Measurements from ENCODE around the gene SUDS3.

Gene SUDS3

DNA sequence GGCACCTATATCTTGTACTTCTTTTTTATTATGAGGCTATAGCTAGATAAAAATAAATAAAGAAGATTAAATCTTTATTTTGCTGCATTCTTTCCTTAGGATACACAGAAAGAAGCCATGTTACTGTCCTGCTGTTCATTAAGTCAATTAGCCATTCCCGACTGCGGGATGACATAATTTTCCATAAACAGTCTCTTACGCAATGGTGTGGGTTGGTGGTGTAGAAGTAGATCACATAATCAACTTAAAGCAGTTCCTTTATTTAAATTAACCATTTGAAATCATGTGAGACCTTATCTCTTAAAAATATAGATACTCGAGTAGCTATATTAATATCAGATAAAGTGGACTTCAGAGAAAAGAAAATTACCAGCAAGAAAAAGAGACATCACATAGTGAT is 43.8 kb upstream of the SUDS3 start:
- Histone ChIP-seq H3K36me3 (ENCODE audit: control insufficient read depth, insufficient read depth, low read length) (no peaks in the 10 kb centered on the region), H3K4me3 (replicated peaks; ENCODE audit: low read depth, low read length) (no peak overlapping the region), H3K27me3 (replicated peaks; ENCODE audit: control insufficient read depth, insufficient read depth, low read length) (no peaks in the 10 kb centered on the region)
- DNase-seq (ENCODE audit: extremely low read depth, insufficient read length): no peak
- TF ChIP-seq, protein P1, sequence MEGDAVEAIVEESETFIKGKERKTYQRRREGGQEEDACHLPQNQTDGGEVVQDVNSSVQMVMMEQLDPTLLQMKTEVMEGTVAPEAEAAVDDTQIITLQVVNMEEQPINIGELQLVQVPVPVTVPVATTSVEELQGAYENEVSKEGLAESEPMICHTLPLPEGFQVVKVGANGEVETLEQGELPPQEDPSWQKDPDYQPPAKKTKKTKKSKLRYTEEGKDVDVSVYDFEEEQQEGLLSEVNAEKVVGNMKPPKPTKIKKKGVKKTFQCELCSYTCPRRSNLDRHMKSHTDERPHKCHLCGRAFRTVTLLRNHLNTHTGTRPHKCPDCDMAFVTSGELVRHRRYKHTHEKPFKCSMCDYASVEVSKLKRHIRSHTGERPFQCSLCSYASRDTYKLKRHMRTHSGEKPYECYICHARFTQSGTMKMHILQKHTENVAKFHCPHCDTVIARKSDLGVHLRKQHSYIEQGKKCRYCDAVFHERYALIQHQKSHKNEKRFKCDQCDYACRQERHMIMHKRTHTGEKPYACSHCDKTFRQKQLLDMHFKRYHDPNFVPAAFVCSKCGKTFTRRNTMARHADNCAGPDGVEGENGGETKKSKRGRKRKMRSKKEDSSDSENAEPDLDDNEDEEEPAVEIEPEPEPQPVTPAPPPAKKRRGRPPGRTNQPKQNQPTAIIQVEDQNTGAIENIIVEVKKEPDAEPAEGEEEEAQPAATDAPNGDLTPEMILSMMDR (IDR thresholded peaks at IDR 0.05; ENCODE audit: insufficient read depth, low read length, poor library complexity, severe bottlenecking): no peak

DNA sequence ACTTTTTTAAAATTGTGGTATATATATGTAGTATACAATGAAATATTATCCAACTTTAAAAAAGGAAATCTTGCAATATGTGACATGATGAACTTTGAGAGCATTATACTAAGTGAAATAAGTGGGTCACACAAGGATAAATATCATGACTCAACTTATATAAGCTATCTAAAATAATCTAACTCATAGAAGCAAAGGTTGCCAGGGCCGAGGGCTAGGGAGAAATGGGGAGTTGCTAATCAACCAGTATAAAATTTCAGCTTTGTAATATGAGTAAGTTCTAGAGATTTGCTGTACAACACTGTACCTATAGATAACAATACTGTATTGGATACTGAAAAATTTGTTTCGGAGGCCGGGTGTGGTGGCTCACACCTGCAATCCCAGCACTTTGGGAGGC is 42.1 kb upstream of the SUDS3 start:
- Histone ChIP-seq H3K27me3 (replicated peaks; ENCODE audit: control insufficient read depth, insufficient read depth, low read length) (no peaks in the 10 kb centered on the region), H3K36me3 (ENCODE audit: control insufficient read depth, insufficient read depth, low read length) (no peaks in the 10 kb centered on the region), H3K4me3 (replicated peaks; ENCODE audit: low read depth, low read length) (no peak overlapping the region)
- DNase-seq (ENCODE audit: extremely low read depth, insufficient read length): no peak
- TF ChIP-seq, protein P1 (IDR thresholded peaks at IDR 0.05; ENCODE audit: insufficient read depth, low read length, poor library complexity, severe bottlenecking): no peak

DNA sequence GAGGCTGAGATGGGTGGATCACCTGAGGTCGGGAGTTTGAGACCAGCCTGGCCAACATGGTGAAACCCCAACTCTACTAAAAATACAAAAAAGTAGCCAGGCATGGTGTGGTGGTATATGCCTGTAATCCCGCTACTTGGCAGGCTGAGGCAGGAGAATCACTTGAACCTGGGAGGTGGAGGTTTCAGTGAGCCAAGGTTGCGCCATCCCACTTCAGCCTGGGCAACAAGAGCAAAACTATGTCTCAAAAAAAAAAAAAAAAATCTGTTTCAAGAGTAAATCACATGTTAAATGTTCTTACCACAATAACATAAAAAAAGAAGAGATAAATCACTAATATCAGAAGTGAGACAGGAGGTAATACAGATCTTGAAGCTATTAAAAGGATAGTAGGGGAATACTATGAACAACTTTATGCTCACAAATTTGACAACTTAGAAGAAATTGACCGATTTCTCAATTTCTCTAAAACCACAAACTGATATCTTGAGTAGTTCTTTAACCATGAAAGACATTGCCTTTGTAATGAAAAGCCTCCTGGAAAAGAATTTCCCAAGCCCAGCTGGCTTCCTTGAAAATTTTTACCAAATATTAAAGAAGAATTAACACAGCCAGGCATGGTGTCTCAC is 41.3 kb upstream of the SUDS3 start:
- H3K36me3 ChIP-seq (ENCODE audit: control insufficient read depth, insufficient read depth, low read length): no peaks in the 10 kb centered on the region

DNA sequence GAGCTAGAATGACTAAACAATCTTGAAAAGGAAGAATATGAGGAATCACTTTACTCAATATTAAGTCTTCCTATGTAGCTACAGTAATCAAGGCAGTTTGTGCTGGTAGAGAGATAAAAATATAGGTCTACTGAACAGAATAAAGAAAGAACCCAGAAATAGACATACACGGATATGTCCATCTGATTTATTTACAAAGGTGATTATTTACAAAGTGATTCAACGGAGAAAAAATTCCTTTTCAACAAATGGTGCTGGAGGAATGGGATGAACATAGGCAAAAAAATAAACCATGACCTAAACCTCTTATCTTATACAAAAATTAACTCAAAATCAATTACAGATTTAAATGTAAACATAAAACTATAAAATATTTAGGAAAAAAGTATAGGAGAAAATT is 40.2 kb upstream of the SUDS3 start:
- no peak overlapping the region for H3K4me3 ChIP-seq (replicated peaks; ENCODE audit: low read depth, low read length)
- no peaks in the 10 kb centered on the region for H3K27me3 ChIP-seq (replicated peaks; ENCODE audit: control insufficient read depth, insufficient read depth, low read length)
- TF ChIP-seq, protein P1 (IDR thresholded peaks at IDR 0.05; ENCODE audit: insufficient read depth, low read length, poor library complexity, severe bottlenecking): no peak
- DNase-seq (ENCODE audit: extremely low read depth, insufficient read length): no peak
- no peaks in the 10 kb centered on the region for H3K36me3 ChIP-seq (ENCODE audit: control insufficient read depth, insufficient read depth, low read length)

More for the DNA sequence above, 41.3 kb upstream of the SUDS3 start:
- Histone ChIP-seq H3K27me3 (replicated peaks; ENCODE audit: control insufficient read depth, insufficient read depth, low read length) (no peaks in the 10 kb centered on the region), H3K4me3 (replicated peaks; ENCODE audit: low read depth, low read length) (no peak overlapping the region)
- TF ChIP-seq, protein P1 (IDR thresholded peaks at IDR 0.05; ENCODE audit: insufficient read depth, low read length, poor library complexity, severe bottlenecking): no peak
- no peak for DNase-seq (ENCODE audit: extremely low read depth, insufficient read length)

DNA sequence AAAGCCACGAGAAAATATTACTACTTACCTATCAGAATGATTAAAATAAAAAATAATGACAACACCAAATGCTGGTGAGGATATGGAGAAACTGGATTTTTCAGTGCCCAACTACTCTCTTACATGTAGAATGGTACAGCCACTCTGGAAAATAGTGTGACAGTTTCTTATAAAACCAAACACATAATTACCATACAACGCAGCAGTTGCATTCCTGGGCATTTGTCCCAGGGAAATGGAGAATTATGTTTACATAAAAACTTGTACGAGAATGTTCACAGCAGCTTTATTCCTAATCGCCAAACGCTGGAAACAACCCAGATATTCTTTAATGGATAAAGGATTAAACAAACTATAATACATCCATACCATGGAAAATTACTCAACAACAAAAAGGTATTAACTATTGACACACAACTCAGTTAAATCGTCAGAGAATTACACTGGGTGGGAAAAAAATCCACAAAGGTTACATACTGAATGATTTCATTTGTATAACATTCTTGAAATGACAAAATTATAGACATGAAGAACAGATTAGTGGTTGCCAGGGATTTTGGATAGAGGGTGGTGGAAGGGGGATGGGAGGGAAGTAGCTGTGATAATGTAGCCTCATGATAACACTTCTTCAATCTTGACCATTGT is 39.0 kb upstream of the SUDS3 start:
- DNase-seq (ENCODE audit: extremely low read depth, insufficient read length): no peak

More for the DNA sequence above, 39.0 kb upstream of the SUDS3 start:
- TF ChIP-seq, protein P1 (IDR thresholded peaks at IDR 0.05; ENCODE audit: insufficient read depth, low read length, poor library complexity, severe bottlenecking): no peak
- Histone ChIP-seq H3K4me3 (replicated peaks; ENCODE audit: low read depth, low read length) (no peak overlapping the region), H3K27me3 (replicated peaks; ENCODE audit: control insufficient read depth, insufficient read depth, low read length) (no peaks in the 10 kb centered on the region), H3K36me3 (ENCODE audit: control insufficient read depth, insufficient read depth, low read length) (no peaks in the 10 kb centered on the region)
